Measurements from ENCODE around the gene CAMK1D.

CAMK1D gene

GRCh38 chr10:12769323-12770044, 420.1 kb downstream of the CAMK1D start:
- DNase-seq (ENCODE audit: low spot score): no peak

DNA sequence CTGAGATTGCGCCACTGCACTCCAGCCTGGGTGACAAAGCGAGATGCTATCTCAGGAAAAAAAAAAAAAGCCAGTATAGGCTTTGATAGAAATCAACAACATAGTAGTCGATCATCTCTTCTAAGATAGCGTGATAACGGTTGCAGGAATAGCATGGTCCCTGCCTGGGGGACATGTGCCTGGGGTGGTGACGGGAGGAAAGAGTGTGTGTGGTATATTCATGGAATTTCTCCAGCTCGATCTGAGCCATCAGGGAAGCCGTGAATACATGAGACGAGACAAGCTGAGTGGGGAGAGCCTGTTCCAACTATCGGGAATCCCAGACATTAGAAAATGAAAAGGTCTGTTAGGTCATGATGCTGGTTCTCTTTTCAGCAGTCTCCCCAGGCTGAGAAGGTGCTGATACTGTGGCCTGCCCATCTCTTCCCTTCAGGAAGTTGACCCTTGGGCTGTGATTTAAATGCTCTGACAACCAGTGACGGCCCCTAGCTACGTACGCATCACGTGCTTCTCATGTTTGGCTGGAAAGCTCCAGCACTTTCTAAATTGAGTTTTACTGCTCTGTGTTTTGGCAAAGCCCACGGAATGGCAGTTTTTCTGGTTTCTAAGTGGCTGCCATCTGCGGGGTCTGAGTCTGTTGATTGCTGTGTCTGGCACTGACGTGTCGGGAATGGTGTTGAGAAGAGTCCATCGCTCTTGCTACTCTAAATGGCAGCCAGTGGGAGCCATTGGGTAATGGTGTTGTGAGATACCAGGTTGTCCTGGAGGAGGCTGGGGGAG, 422.8 kb downstream of the CAMK1D start:
- DNase-seq (ENCODE audit: low spot score): no peak

GRCh38 chr10:12772797-12773587, 423.6 kb downstream of the CAMK1D start:
- DNase-seq (ENCODE audit: low spot score): no peak

GRCh38 chr10:12774204-12774894, 425.0 kb downstream of the CAMK1D start:
- DNase-seq (ENCODE audit: low spot score): no peak

DNA sequence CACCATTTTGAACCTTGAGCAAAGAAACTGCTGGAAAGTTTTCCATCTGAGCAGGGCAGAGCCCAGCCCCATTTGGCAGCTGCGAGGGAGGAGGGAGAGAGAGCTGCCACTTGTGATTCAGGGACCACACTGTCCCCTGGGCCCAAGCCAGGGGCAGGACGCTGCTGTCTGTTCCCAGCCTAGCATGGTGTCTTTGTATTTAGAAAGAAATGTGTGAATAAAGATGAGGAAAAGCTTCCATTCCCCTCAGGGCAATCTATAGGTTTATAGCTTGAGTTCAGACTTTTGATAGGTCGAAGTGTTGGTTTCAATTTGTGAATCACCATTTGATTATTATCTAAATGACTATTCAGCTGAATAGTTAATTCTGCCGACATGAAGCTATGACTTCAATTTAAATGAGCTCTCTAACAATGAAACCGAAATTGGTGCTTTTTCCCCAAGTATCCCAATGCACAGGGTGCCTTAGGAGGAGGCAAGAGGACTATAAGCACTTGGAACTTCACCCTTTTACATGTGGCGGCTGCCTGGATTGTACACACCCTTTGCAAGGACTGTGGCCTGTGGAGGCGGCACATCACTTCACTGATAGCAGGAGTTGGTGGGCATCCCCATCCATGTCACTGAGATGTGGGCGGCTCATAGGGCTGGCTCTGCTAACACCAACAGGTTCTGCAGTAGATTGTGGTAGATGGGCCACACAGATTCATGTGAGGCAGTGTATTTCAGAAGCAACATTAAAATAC, 428.7 kb downstream of the CAMK1D start:
- no peak for DNase-seq (ENCODE audit: low spot score)

DNA sequence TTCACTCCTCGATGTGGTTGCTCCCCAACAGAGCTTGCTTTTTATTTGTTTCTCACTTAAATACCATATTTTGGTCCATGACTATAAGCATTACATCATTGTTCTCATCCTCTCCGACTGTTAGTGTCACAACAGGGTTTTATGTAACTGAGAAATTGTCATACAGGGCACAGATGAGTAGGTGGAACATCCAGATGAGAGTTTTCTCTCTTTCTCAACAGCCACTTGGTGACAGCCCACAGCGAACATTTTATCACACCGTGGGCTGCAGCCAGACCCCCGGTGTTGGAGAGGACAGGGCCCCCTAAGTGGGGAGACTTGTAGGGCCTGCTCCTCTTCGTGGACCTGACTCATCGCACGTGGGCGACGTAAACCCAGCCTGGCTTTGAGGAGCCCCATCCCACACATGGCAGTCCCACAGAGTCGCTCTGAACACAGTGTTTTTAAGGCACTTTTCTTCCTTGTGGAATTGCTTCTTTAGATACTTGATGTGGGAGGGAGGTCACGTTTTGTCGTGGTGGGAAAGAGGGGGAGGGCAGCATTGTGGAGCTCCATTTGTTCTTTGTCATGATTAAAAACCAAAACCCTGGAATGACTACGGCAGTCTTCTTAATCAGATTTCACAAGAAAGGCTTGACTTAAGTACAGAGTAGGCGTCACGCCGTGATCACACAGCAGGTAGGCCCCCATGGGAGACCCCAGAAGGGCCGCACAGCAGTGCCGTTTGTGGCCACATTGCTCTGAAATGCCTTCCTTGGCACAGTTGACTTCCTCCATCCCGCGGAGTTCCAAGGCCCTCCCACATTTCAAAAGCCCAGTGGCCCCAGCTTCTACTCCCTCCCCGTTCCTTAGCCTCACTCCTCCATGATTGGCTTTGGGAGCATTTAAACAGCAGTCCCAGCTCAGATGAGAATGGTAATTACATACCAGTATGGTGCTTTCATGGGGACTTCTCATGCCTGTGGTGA, 431.6 kb downstream of the CAMK1D start:
- DNase-seq (ENCODE audit: low spot score): no peak

DNA sequence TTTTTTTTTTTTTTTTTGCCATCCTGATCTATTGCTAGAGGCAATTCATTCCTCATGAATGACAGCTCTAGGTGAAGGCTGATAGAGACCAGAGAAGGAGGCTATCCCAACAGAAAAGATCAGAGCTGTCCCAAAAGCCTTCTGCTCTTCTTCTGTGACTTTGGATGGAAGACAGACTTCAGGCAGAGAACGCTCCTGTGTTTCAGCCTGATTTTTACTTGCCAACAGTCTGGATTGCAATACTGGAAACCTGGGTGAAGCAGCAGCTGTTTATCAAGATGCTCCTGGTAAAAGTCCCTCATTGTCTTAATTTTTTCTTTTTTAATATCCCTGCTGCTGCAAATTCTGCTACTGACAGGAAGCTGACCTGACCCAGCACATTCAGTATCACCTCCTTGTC, 432.6 kb downstream of the CAMK1D start:
- no peak for DNase-seq (ENCODE audit: low spot score)

- DNase-seq (ENCODE audit: low spot score): no peak
Measured at GRCh38 chr10:12782537-12782936, 433.2 kb downstream of the CAMK1D start.

- DNase-seq (ENCODE audit: low spot score): peak; percentile 72
Measured at GRCh38 chr10:12783293-12783692, 433.9 kb downstream of the CAMK1D start.

DNA sequence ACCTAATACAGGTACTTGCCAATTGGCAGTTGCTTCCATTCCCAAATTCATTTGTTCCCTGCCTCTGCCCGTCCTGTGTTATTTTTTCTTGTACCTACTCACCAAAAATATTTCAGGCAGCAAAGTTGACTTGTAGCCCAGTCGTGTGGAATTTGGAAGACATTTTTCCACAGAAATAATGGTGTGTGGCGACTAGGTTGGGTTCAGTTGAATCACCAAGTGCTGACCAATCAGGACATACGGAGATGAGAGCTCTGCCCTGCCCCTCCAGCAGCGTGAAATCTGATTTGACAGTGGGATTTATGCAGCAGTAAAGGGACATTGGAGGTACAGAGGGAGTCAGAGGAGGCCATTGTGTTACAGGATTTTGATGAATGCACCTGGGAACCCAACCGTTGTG, 435.3 kb downstream of the CAMK1D start:
- DNase-seq (ENCODE audit: low spot score): no peak

DNA sequence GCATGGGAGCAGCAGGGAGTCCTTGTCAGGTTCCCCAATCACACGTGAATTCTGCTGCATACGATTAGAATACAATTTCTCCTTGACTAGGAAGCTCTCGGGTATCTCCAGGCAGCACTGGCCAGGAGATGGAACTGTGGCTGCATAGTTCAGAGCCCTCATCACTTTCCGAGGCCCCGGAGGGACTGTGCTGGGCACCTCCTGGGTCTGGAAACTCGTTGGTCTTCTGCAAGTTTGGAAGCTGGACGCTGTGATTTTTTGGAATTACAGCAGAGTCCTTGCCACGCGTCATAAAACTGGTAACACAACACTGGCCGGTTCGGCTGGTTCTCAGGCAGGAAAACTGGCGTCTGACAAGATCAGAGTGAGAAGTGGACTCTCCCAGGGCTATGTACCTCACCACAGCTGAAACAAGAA, 436.1 kb downstream of the CAMK1D start:
- no peak for DNase-seq (ENCODE audit: low spot score)

GRCh38 chr10:12787297-12787696, 437.9 kb downstream of the CAMK1D start:
- DNase-seq (ENCODE audit: low spot score): no peak

GRCh38 chr10:12788277-12788676, 438.9 kb downstream of the CAMK1D start:
- no peak for DNase-seq (ENCODE audit: low spot score)

DNA sequence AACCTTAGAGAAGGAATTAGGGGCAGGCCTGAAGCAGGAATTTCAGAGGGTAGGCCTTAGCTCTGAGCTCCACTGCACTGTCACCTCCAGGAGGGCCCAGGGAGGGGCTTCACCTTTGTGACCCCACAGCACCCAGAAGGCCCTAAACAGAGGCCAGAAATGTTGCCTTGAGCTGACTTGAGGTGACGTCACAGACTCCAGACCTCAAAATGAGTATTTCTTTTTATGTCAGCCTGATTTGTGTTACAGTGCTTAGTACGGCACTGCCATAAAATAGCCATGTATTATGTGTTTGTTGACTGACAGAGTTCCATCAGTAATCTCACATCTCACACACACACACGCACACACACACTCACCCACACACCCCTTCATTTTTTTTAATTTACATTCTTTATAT, 440.9 kb downstream of the CAMK1D start:
- DNase-seq (ENCODE audit: low spot score): no peak

DNA sequence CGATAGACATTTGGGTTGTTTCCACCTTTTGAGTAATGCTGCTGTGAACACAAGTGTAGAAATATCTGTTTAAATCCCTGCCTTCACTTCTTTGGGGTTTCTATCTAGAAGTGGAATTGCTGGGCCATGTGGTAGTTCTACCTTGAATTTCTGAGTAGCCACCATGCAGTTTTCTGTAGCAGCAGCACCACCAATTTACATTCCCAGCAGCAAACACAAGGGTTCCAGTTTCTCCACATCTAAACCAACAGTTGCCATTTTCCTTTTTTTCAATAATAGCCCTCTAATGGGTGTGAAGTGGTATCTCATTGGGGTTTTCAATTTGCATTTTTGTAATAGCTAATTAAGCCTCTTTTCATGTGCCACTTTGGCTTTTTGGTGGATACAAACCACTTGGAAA, 442.4 kb downstream of the CAMK1D start:
- no peak for DNase-seq (ENCODE audit: low spot score)

DNA sequence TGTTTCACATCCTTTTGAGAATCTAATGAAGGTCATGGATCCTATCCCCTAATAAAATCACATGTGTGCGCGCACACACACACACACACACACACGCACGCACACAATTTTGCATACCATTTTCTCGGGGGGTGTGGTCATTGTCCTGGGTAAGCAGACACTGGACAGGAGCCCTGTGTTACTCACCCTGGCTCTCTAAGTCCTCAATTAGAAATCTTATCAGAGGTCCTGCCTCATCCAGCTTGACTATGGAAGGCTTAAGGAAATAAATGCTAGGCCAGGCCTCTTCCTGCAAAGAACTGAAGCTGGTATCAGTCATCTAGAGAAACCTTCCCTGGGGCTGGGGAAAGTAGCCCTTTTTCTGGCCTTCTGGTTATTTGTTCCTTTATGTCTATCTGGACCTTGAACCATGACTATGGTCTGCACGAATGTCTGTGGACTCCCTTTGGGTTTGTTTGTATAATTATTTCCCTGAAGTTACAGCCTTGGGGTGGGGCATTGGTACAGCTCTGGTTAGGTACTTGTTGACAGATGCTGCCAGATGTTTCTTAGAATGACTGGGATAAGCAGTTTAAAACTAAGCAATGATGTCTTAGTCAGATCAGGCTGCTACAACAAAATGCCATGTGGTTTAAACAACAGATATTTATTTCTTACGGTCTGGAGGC, 443.7 kb downstream of the CAMK1D start:
- no peak for DNase-seq (ENCODE audit: low spot score)

DNA sequence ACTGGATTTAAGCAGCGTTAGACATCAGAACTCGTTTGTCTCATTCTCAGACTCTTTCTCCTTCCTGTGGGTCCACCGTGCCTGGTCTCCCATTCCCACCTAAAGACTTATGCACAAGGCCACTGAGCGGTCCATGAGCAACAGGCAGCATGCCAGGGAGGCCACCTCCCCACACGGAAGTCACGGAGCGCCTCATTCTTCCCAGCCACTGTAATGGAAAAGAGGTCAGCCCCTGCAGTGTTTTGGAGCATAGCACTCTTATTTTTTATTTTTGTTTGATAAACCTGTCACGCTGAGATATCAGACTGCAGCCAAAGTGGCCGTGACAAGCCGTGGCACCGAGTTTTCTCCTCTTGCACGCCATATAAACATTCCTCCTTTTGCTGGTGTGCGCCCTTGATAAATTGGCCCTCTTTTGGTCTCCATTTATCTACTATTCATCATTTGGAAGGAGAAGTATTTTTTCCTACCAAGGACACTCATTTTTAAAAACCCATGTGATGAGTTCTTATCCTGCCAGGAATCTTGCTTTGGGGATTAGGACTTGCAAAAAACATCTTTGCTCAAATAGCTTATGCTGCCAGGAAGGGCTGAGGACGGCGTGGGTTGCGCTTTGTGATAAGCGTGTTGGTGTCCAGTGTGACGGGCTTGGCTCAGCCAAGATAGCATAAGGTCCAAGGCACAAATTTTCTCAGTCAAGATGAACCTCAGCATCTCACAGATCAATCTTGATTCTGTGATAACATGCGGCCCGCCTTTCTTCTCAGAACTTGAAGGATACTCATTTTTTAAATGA, 446.2 kb downstream of the CAMK1D start:
- DNase-seq (ENCODE audit: low spot score): no peak

DNA sequence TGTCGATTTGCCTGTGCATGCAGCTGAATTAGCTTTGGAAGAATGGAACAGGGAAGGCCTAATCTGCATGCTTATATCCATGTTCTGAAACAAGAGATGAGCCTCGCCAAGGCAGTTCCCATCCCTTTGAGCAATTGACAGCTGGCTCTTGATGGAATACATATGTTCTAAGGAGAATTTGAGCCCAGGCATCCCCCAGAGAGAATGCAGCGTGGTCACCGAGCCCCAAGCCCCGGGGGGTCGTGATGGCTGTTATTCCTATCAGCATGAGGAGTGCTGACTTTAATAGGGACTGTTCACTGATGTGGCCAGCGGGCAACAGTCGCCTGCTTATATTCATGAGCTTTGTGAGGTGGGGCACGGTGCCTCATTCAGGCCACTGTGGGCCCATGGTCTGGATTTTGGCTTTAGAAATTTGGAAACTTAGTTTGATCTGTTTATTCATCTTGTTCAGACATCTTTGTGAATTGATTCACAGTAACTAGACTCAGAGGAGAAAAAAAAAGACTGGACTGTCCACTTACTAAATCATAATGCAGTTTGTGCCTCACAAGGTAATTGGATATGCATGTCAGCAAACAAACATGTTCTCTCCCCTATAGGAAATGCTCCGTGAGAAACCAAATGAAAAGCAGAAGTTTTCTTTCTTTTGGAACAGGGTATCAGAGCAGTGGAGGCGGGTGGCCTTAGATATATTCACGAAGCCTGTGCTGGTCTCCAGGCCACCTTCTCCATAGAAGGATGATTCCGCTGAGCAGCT, 447.2 kb downstream of the CAMK1D start:
- DNase-seq (ENCODE audit: low spot score): no peak

All from left forelimb (tissue), 1 donor.